ENCODE measurements around the gene GHDC.

DNA sequence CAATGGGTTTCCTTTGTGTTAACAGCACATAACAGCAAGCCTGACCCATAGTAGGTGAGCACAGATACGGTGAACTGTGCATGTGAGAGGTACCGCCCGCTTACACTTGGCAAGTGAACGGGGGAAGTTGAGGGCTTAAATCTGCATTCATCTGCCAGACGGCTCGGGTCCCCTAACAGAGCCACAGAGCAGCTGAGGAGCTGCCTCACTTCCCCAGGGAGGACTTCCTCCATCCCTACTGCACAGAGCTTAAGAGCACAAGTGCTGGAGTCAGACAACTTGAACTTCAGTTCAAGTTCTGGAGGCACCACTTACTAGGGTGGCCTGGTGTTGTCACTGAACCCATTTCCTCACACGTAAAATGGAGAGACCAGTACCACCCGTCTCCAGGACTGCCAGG lies 52.9 kb downstream of the GHDC start:
- TF ChIP-seq, protein P1, sequence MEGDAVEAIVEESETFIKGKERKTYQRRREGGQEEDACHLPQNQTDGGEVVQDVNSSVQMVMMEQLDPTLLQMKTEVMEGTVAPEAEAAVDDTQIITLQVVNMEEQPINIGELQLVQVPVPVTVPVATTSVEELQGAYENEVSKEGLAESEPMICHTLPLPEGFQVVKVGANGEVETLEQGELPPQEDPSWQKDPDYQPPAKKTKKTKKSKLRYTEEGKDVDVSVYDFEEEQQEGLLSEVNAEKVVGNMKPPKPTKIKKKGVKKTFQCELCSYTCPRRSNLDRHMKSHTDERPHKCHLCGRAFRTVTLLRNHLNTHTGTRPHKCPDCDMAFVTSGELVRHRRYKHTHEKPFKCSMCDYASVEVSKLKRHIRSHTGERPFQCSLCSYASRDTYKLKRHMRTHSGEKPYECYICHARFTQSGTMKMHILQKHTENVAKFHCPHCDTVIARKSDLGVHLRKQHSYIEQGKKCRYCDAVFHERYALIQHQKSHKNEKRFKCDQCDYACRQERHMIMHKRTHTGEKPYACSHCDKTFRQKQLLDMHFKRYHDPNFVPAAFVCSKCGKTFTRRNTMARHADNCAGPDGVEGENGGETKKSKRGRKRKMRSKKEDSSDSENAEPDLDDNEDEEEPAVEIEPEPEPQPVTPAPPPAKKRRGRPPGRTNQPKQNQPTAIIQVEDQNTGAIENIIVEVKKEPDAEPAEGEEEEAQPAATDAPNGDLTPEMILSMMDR (IDR thresholded peaks at IDR 0.05), result no peak
- TF ChIP-seq POLR2A (IDR thresholded peaks at IDR 0.05), result no peak
